HEK293T (cell line): Measurements from ENCODE around the gene HLF.

ENCODE experiments used
- BHLHE40 ChIP-seq: fragments of 450-650 bp; IDR thresholded peaks from 2 replicates; pipeline ENCODE4 v1.6.1; 2016; ENCODE audit warnings: mild to moderate bottlenecking, moderate library complexity, borderline replicate concordance
- FOXK2 ChIP-seq: fragments of 450-650 bp; IDR thresholded peaks from 2 replicates; pipeline ENCODE4 v1.6.1; 2016; ENCODE audit warnings: mild to moderate bottlenecking
- FOXM1 ChIP-seq: fragments of 450-650 bp; IDR thresholded peaks from 2 replicates; pipeline ENCODE4 v1.6.1; 2017; ENCODE audit warnings: mild to moderate bottlenecking, borderline replicate concordance
- HDGF ChIP-seq: fragments of 450-650 bp; IDR thresholded peaks from 2 replicates; pipeline ENCODE4 v1.6.1; 2017; ENCODE audit warnings: antibody characterized with exemption, borderline replicate concordance
- L3MBTL2 ChIP-seq: fragments of 450-650 bp; conservative IDR thresholded peaks from 2 replicates; pipeline ENCODE4 v1.6.1; 2016; ENCODE audit warnings: mild to moderate bottlenecking
- NFRKB ChIP-seq: fragments of 450-650 bp; IDR thresholded peaks from 2 replicates; pipeline ENCODE4 v1.6.1; 2016; ENCODE audit warnings: mild to moderate bottlenecking, moderate library complexity
- TARDBP ChIP-seq: fragments of 450-650 bp; IDR thresholded peaks from 2 replicates; pipeline ENCODE4 v1.6.1; 2016
- ZNF384 ChIP-seq: fragments of 450-650 bp; IDR thresholded peaks from 2 replicates; pipeline ENCODE4 v1.6.1; 2016
- TF ChIP-seq, protein P1 (sequence below): fragments of 450-650 bp; IDR thresholded peaks from 2 replicates; pipeline ENCODE4 v1.6.1; 2016

GRCh38 chr17:55279788-55280187, 15.0 kb downstream of the HLF start:
- TF ChIP-seq, protein P1, sequence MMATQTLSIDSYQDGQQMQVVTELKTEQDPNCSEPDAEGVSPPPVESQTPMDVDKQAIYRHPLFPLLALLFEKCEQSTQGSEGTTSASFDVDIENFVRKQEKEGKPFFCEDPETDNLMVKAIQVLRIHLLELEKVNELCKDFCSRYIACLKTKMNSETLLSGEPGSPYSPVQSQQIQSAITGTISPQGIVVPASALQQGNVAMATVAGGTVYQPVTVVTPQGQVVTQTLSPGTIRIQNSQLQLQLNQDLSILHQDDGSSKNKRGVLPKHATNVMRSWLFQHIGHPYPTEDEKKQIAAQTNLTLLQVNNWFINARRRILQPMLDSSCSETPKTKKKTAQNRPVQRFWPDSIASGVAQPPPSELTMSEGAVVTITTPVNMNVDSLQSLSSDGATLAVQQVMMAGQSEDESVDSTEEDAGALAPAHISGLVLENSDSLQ = no peak
- TF ChIP-seq NFRKB (no peak), BHLHE40 (no peak), L3MBTL2 (no peak), FOXK2 (no peak), ZNF384 (no peak), HDGF (no peak), TARDBP (no peak), FOXM1 (no peak)
